ENCODE data around the gene TBC1D22A.

DNA sequence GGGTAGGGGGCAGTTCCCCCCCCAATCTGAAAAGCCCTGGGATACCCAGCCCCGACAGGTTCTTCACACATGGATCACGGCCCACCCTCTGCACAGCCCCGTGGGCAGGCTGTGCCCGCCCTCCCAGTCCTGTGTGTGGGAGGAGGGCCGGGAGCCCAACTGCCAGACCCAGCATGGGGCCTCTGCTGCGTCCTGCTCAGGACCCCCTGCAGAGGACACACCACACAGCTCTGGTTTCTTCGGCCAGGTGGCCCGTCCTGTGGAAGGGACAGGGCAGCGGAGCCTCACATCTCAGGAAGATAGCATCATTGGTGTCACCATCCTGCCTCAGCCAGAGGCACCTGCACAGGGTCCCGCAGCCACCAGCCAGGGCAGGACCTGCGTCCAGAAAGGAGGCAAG lies 396.0 kb downstream of the TBC1D22A start:
- TF ChIP-seq, protein P1, sequence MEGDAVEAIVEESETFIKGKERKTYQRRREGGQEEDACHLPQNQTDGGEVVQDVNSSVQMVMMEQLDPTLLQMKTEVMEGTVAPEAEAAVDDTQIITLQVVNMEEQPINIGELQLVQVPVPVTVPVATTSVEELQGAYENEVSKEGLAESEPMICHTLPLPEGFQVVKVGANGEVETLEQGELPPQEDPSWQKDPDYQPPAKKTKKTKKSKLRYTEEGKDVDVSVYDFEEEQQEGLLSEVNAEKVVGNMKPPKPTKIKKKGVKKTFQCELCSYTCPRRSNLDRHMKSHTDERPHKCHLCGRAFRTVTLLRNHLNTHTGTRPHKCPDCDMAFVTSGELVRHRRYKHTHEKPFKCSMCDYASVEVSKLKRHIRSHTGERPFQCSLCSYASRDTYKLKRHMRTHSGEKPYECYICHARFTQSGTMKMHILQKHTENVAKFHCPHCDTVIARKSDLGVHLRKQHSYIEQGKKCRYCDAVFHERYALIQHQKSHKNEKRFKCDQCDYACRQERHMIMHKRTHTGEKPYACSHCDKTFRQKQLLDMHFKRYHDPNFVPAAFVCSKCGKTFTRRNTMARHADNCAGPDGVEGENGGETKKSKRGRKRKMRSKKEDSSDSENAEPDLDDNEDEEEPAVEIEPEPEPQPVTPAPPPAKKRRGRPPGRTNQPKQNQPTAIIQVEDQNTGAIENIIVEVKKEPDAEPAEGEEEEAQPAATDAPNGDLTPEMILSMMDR (IDR thresholded peaks at IDR 0.05) = no peak
- no peak for TF ChIP-seq POLR2A (IDR thresholded peaks at IDR 0.05)

All from right lobe of liver (tissue), 4 donors.